NCI-H1105 (cell line): Measurements from ENCODE around the gene BCHE.

Experiments used
- DNase-seq: peaks from one replicate; lab custom pipeline; 2025; lab: John Stamatoyannopoulos, UW

BCHE gene

GRCh38 chr3:165837058-165837525, at the start of gene BCHE:
Gene BCHE, minus strand, starts transcription at chr3:165837423. Its CDS starts 6,390 bp downstream, at chr3:165831033.
- DNase-seq: peak; percentile 11

DNA sequence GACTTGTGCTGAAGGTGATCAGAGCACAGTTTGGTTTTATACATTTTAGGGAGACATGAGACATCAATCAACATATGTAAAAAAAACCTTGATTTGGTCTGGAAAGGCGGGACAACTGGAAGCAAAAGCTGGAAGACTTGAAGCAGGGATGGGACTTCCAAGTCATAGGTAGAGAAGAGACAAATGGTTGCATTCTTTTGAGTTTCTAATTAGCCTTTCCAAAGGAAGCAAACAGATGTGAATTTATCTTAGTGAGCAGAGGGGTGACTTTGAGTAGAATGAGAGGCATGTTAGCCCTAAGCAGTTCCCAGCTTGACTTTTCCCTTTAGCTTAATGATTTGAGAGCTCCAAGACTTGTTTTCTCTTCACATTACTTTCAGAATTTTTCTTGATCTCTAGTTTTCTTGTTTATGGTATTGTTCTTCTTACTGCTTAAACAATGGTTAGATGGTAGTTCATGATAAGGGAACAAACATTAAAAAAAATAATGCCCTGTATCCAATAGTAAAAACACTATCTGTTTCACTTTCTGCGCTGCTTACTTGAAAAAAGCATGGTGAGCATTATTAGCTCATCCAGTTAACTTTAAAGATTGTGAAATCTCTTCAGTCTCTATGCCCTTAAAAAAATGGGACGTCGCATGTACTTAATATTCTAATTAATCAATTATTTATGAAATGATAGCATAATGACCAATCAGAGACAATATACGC, 48.5 kb upstream of the BCHE start:
- no peak for DNase-seq

- DNase-seq: no peak
These were observed 47.3 kb upstream of the BCHE start for GRCh38 chr3:165884518-165884917.

DNA sequence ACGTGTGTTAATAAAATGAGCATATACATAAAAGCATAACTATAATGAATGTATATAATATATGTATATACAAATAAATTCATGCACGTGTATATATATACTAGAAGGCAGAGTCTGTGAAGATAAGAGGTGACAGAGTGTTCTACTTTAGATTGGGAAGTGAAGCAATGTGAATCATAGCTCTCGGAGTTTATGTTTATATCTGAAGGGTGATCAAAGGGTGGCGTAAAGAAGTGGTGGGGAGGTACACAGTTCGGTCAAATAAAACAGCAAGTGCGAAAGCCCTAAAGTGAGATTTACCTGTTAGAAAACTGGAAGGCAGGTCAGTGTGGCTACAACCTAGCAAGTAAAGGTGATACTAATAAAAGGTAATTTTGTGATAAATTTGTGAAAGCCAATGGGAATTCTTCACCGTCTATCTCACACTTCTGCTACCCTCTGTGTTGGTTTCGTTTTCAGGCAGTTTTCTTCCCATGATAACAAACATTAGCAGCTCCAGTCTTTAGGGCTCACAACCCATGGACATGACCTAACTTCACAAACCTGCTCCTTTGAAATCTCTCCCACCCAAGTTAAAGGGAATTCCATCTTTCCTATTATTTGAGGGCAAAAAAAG, 46.7 kb upstream of the BCHE start:
- DNase-seq: no peak

DNA sequence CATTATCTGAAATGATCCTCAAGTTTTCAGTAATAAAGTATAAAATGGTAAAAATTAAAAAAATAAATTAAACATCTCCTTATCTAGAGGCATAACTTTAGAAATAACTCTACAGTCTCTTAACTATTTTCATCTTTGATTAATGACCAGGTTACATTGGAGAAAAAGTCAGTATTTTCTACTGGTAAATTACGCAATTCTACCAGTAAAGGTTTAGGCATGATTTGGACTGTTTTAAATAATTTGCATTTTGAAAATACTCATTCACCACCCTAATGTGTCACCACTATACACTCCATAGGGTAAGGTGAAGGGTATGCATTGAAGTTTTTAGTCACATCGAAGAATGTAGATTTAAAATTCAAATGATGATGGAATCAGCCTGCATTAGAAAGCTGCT, 45.9 kb upstream of the BCHE start:
- no peak for DNase-seq

DNA sequence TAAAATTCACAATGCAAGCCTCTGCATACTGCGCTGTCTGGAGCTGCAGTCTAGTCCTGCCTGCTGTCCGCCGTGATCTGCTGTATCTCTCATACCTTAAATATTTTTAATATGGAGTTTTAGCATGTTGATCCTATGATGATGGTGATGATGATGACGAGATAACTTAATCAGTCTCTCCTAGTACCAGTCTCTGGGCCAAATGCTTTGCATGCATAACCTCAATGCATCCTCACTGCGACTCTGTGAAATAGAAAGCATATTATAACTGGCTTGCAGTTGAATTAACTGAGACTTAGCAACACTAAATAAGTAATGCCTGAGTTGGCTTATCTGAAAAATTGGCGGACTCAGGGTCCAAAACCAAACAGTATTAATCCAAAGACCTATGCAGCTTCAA, 38.4 kb upstream of the BCHE start:
- no peak for DNase-seq

DNA sequence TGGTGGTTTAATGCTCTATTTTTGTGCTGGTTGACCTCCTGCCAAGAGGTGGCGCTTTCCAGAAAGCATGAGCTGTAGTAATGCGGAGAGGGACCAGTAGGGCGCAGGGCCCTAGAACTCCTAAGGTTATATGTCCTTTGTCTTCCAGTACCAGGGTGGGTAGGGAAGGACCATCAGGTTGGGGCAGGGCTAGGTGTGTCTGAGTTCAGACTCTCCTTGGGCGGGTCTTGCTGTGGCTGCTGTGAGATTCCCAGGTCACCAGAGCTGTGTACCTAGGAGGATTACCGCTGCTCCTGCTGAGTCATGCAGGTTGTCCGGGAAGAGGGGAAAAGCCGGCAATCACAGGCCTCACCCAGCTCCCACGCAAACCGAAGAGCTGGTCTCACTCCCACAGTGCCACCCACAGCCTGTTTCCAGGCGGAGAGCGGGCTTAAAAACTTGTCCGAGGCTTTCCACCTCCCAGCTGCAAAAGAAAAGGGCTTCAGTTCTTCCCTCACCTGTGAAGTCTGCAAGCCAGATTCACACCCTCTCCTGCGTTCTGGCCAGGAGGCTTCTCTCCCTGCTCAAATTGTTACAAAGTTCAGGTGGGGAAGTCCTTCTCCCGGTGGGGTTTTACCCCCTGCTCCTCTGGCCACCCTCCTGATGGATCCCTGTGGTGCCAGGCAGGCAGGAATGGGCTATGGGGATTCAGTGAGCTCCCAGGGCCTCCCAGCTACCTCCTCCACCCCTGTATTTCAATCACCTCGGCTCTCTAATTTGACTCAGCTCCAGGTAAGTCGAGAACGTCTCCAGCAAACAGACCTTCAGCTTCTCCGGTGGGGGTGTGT, 37.7 kb upstream of the BCHE start:
- DNase-seq: no peak

- no peak for DNase-seq
These were observed 30.9 kb upstream of the BCHE start for GRCh38 chr3:165868088-165868487.

- no peak for DNase-seq
These were observed 21.8 kb upstream of the BCHE start for GRCh38 chr3:165859061-165859460.

- DNase-seq: no peak
These were observed 18.4 kb upstream of the BCHE start for GRCh38 chr3:165855581-165855980.

DNA sequence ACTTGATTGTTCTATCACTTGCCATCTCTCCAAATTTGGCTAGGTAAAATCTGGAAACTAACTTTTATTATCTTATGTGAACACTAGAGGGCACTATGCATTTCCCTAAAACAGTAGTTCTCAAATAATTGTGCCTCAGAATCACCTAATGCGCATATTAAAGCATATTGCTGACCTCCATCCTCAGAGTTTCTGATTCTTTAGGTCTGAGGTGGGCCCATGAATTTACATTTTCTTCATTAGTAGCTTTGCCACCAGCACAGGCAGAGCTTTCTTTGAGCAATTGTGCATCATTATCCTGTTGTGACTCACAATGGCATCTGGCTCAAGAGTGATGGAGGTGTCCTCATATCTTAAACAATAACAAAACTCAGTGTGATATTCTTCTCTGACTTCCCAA, 17.5 kb upstream of the BCHE start:
- peak; percentile 51 for DNase-seq

DNA sequence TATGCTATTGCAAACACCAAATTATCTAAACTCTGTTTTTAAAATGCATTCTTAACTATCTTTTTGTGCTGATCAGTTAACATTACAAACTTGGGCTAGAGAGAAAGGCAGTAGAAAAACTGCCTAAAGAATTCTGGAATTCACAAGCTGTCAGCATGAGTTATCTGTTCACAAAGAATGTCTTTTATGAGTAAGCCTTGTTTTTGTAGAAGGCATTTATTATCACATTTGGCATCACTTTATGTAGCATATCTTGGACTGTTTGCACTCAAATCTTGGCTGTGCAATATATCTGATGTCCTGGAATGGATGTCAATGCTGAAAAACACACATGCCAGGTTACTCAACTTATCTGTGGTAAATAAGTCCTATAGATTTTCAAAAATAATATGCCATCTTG, 15.5 kb upstream of the BCHE start:
- no peak for DNase-seq

DNA sequence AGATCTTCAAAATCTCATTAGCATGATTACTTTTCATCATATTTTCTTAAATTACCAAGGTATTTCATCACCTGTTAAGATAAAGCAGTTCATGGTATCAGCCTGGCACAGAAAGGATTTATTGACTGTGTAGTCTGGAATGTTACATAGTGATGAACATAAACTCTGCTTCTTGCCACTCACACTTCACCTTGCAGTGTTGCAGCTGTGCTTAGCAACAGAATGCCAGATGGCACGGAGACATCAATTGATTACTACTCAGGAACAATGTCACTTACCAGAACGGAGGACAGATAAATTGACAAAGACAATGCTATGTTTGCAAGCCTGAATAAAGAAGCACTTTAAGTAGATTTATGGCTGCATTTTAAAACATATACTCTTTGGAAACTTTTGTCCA, 15.0 kb upstream of the BCHE start:
- DNase-seq: no peak

DNA sequence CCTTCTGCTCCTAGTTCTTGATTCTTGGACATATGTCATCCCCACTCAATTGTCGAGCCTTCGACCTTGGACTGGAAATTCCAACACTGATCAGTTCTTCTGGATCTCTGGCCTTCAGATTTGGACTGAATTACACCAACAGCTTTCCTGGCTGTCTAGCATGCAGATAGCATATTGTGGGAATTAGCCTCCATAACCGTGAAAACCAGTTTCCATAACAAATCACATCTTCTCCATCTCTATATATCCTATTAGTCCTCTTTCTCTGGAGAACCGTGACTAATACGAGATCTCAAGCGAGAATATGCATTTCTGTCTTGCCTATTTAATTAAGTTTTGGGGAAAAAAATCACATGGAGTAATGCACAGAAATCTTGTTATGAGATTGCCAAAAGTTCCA, 8.8 kb upstream of the BCHE start:
- no peak for DNase-seq

GRCh38 chr3:165839296-165840076, 2.3 kb upstream of the BCHE start:
- DNase-seq: no peak

DNA sequence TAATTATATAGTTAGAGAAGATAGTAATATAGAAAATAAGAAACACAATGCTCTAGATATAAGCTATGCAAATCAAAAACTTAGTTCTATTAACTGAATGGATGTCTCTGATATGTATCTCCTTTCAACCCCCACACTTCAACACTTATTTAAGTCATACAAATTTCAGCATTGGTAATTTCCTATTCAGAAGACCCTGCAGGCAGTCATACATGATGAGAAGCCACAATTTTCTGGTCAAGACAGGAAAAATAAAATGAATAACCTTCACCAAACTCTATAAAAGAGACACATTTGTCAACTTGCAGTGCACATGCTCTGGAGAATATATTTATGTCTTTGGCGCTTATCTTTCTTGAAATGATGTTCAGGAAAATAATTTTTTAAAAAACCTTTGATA, 578 bp upstream of the BCHE start:
- DNase-seq: no peak

- no peak for DNase-seq
These were observed 1.8 kb downstream of the BCHE start for GRCh38 chr3:165835431-165835830.

GRCh38 chr3:165830746-165831145, 6.5 kb downstream of the BCHE start:
- DNase-seq: no peak

DNA sequence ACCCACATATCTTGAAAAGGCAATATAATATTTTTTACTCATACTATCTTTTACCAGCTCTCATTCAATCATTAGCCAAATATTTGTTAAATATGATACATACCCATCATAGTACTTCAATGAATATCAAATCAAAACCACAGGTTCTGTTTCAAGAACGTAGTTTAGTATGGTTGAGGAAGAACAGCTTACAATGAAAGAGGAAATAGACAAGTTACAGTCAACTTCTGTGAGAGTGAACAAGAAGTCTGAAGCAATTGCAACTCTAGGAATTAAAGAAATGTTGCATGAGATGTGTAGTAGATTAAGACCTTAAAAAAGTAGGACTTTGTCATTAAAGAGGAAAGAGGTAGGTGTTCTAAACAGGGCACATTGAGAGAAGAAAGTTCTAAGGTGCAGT, 9.3 kb downstream of the BCHE start:
- no peak for DNase-seq

- DNase-seq: no peak
These were observed 10.0 kb downstream of the BCHE start for GRCh38 chr3:165827233-165827632.

DNA sequence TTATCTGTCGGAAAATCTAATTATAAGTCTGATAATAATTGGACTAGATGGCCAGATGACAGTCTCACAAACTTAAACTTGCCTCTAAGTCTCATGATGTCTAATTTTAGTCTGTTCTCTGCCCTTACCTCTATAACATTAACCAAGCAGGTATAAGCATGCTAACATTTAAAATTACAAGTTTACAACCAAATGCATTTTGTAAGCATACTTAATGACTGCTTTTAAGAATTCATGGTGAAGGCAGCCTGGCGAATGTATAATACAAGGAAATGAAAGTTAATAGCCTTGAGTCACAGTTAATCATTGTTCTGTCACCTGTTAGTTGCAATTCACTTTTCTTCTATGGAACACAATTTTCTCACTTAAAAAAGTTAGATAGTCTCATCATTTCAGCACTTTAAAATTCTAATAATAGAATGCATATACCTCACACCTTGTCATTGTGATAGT, 16.5 kb downstream of the BCHE start:
- no peak for DNase-seq

- DNase-seq: no peak
These were observed 20.0 kb downstream of the BCHE start for GRCh38 chr3:165817160-165817709.
